Activated CD8-positive, alpha-beta T cell treated with anti-CD3 and anti-CD28 coated beads for 36 hours (primary cell): ENCODE results near the gene SNAPC2. TPM values are rescaled to one million over a fixed set of nuclear protein-coding genes. Genes with fewer than 3 reads are reported as not detected.
"Not testable (repeated sequence)": the region's sequence is repeated elsewhere in the genome, so short reads cannot be mapped to it uniquely, and the experiment has no call there.

ENCODE experiments used
- ATAC-seq: fragments of 200-7000 bp; cut with Tn5 transposase; one replicate; pipeline ENCODE4 v1.10.0; 2021; ENCODE audit warnings: mild to moderate bottlenecking, moderate library complexity
- CTCF ChIA-PET: fragments of 350-600 bp; sonication (Branson Sonifier 250); formaldehyde crosslinking; loops from one replicate; lab custom pipeline; 2021; ENCODE audit warnings: antibody characterized with exemption; lab: Charles Lee
- POLR2A ChIA-PET: fragments of 350-600 bp; sonication (Branson Sonifier 250); formaldehyde crosslinking; loops from one replicate; lab custom pipeline; 2021; ENCODE audit warnings: antibody characterized with exemption; lab: Charles Lee
- DNase-seq: peaks from one replicate; pipeline ENCODE4 v3.0.0-alpha.2; 2020
- H3K27ac Mint-ChIP-seq: one replicate; pipeline ENCODE4 v1.8.0; 2021; ENCODE audit warnings: mild to moderate bottlenecking, mixed read lengths
- H3K27me3 Mint-ChIP-seq: one replicate; pipeline ENCODE4 v1.8.0; 2021; ENCODE audit warnings: mixed read lengths
- H3K36me3 Mint-ChIP-seq: one replicate; pipeline ENCODE4 v1.8.0; 2021; ENCODE audit warnings: low read depth, mixed read lengths
- H3K4me1 Mint-ChIP-seq: one replicate; pipeline ENCODE4 v1.8.0; 2021; ENCODE audit warnings: low read depth, mixed read lengths
- H3K4me3 Mint-ChIP-seq: one replicate; pipeline ENCODE4 v1.8.0; 2021; ENCODE audit warnings: mild to moderate bottlenecking, moderate library complexity, mixed read lengths
- H3K9me3 Mint-ChIP-seq: one replicate; pipeline ENCODE4 v1.8.0; 2021; ENCODE audit warnings: mixed read lengths
- CTCF ChIP-seq: fragments of 200-600 bp; IDR thresholded peaks from one replicate; pipeline ENCODE4 v1.8.0; 2022; ENCODE audit warnings: antibody characterized with exemption, mild to moderate bottlenecking
- intact Hi-C: fragments of 100-400 bp; cut with micrococcal nuclease; formaldehyde crosslinking; loops from one replicate; pipeline ENCODE4 v1.10.0; 2022
- total RNA-seq, 2 experiments: library from RNA; stranded (reverse); gene quantifications; one replicate each; pipeline ENCODE4 v1.2.3, GENCODE V29; 2021

SNAPC2 gene
- total RNA-seq, 2 experiments from 2014 or later: 16.0 to 18.2 TPM

DNA sequence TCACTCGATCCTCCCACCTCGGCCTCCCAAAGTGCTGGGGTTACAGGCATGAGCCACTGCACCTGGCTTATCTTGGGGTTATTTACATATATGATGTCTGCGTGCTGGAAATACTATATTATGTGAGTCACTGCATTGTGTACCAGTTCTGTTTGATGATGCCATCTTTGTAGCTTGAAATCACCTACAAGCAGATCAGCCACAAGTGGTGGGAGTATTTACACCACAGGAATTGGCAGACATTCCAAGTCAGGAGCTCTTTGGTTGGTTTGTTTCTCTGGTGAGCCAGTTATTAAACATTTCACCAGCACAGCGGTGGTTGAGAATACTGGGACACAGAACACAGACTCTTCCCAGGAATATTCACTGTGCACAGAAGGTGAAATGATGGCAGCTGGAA is 27.8 kb downstream of the SNAPC2 start:
- Mint-ChIP-seq H3K9me3 (no peaks in the 10 kb centered on the region), H3K36me3 (no peaks in the 10 kb centered on the region), H3K4me1 (peaks cover 22% of the 10 kb centered on the region), H3K27me3 (no peaks in the 10 kb centered on the region), H3K4me3 (no peak overlapping the region), H3K27ac (no peak overlapping the region)
- ChIA-PET CTCF (interaction anchor here (1.0 to 1.7 kb wide), 3 partner anchors 23 to 121 kb away, joined by 3 to 4 read pairs (median 4); no protein-coding TSS in a partner anchor), POLR2A (no interaction called here)
- DNase-seq: no peak
- TF ChIP-seq CTCF: no peak
- no peak for ATAC-seq
- intact Hi-C loops: loop anchor here (10.0 kb wide), 2 partner anchors 57 to 297 kb away; partner anchors contain the start of gene ELAVL1

DNA sequence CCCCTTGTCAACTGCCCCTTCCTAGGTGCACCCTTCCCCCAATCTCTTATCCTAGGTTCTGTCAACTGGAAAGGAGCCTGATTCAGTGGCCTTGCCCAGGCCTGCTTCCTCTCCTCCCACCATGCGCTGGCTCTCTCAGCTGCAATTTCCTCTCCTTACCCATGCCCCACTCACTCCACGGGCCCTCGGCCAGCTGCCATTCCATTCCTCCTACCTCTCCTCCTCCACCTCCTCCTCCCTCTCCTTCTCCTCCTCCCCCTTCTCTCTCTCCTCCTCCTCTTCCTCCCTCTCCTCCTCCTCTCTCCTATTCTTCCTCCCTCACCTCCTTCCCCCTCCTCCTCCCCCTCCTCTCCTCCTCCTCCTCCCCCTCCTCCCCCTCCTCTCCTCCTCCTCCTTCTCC is 32.9 kb downstream of the SNAPC2 start:
- Mint-ChIP-seq H3K27ac (no peak overlapping the region), H3K4me3 (no peak overlapping the region), H3K4me1 (peaks cover under 1% of the 10 kb centered on the region), H3K9me3 (no peaks in the 10 kb centered on the region), H3K27me3 (no peaks in the 10 kb centered on the region), H3K36me3 (no peaks in the 10 kb centered on the region)
- ATAC-seq (no peak), DNase-seq (no peak)
- intact Hi-C loops: no loop called here
- POLR2A ChIA-PET: interaction anchor here (0.9 to 1.0 kb wide), 2 partner anchors 9 to 606 kb away, joined by 3 to 4 read pairs; no protein-coding TSS in a partner anchor
- TF ChIP-seq CTCF: no peak
- CTCF ChIA-PET: interaction anchor here (2.2 kb wide), 1 partner anchor 8 kb away, joined by 9 read pairs; no protein-coding TSS in a partner anchor

DNA sequence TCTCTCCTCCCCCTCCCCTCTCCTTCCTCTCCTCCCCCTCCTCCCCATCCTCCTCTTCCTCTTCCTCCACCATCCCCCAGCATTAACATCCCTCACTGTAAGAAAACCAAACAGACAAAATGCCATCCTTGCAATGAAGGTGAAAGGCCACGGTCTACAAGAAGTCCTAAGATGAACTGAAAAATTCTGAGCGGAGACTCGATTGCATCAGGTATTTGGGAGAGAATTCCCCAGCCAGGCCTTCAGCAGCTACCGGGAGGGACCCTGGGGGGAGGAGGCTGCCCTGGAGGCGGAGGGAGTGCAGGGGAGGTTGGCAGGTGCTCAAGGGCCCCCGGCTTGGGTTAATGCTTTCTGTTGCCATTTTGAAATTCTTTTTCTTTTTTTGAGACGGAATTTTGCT is 33.4 kb downstream of the SNAPC2 start:
- TF ChIP-seq CTCF: no peak
- CTCF ChIA-PET: interaction anchor here (2.2 kb wide), 1 partner anchor 9 kb away, joined by 9 read pairs; no protein-coding TSS in a partner anchor
- Mint-ChIP-seq H3K27me3 (no peaks in the 10 kb centered on the region), H3K27ac (no peak overlapping the region), H3K9me3 (no peaks in the 10 kb centered on the region), H3K36me3 (no peaks in the 10 kb centered on the region), H3K4me3 (no peak overlapping the region), H3K4me1 (no peaks in the 10 kb centered on the region)
- no peak for ATAC-seq
- no peak for DNase-seq
- POLR2A ChIA-PET: interaction anchor here (0.7 to 1.0 kb wide), 3 partner anchors 8 to 605 kb away, joined by 3 to 4 read pairs (median 3); no protein-coding TSS in a partner anchor
- intact Hi-C loops: no loop called here

DNA sequence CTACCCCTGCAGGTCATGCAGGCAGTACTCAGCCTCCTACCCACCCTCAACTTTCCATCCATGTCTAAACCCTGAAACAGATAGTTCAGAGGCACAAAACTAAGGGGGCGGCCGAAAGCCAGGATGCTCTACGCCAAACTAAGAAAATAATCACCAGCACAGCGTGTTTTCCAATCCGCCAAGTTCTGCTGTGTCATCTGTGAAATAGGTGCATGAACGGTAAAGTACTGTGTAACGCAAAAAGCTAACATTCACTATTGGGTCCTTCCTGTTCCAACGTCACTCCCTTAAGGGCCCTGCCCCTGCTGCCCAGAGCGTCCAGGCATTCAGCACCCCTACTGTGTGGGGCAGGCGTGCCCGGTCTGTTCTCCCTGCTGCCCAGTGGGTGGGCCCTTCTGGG is 35.6 kb downstream of the SNAPC2 start:
- DNase-seq: no peak
- intact Hi-C loops: no loop called here
- H3K36me3 Mint-ChIP-seq: no peaks in the 10 kb centered on the region
- H3K9me3 Mint-ChIP-seq: no peaks in the 10 kb centered on the region
- H3K27me3 Mint-ChIP-seq: no peaks in the 10 kb centered on the region
- no peak overlapping the region for H3K27ac Mint-ChIP-seq
- H3K4me1 Mint-ChIP-seq: peaks cover 3% of the 10 kb centered on the region
- TF ChIP-seq CTCF: no peak
- CTCF ChIA-PET: interaction anchor here (1.2 kb wide), 1 partner anchor 12 kb away, joined by 3 read pairs; the partner anchor contains the start of gene TIMM44
- no peak overlapping the region for H3K4me3 Mint-ChIP-seq
- POLR2A ChIA-PET: no interaction called here
- peak; percentile 24 for ATAC-seq

- ATAC-seq: no peak
- Mint-ChIP-seq H3K27me3 (no peaks in the 10 kb centered on the region), H3K36me3 (peaks cover 8% of the 10 kb centered on the region), H3K27ac (no peak overlapping the region), H3K9me3 (no peaks in the 10 kb centered on the region), H3K4me1 (peaks cover 3% of the 10 kb centered on the region), H3K4me3 (no peak overlapping the region)
- ChIA-PET CTCF (interaction anchor here (1.6 to 2.2 kb wide), 3 partner anchors 11 to 15 kb away, joined by 4 to 8 read pairs (median 5); no protein-coding TSS in a partner anchor), POLR2A (interaction anchor here (0.6 to 1.7 kb wide), 3 partner anchors 9 to 911 kb away, joined by 3 to 5 read pairs (median 3); no protein-coding TSS in a partner anchor)
- no peak for DNase-seq
- TF ChIP-seq CTCF: no peak
- intact Hi-C loops: no loop called here
Observed at GRCh38 chr19:7959211-7959610, 39.1 kb downstream of the SNAPC2 start.

GRCh38 chr19:7961082-7961481 is 40.9 kb downstream of the SNAPC2 start:
- H3K4me3 Mint-ChIP-seq, intact Hi-C loops, DNase-seq, H3K9me3 Mint-ChIP-seq, H3K27me3 Mint-ChIP-seq, H3K27ac Mint-ChIP-seq, ATAC-seq, H3K4me1 Mint-ChIP-seq: not testable (repeated sequence)
- ChIA-PET POLR2A (interaction anchor here (1.7 kb wide), 1 partner anchor 7 kb away, joined by 3 read pairs; no protein-coding TSS in a partner anchor), CTCF (interaction anchor here (1.2 kb wide), 1 partner anchor 16 kb away, joined by 3 read pairs; no protein-coding TSS in a partner anchor)
- H3K36me3 Mint-ChIP-seq: peaks cover 12% of the 10 kb centered on the region
